ENCODE data around the gene C4orf51.

C4orf51 gene

GRCh38 chr4:145734576-145735346, 54.8 kb downstream of the C4orf51 start:
- ATAC-seq (ENCODE audit: insufficient read depth, low read depth) (no peak), DNase-seq (no peak)
- Histone ChIP-seq H3K4me1 (ENCODE audit: insufficient read depth, low read length) (peaks cover 14% of the 10 kb centered on the region), H3K79me2 (ENCODE audit: insufficient read depth, low read length) (no peaks in the 10 kb centered on the region), H4K20me1 (ENCODE audit: insufficient read depth, low read length) (no peaks in the 10 kb centered on the region), H3K27me3 (ENCODE audit: insufficient read depth, low read length, poor library complexity) (no peaks in the 10 kb centered on the region), H3K4me2 (ENCODE audit: insufficient read depth, low read length) (no peak overlapping the region), H3K4me3 (ENCODE audit: low read depth in 1 of 2, low read length in 2 of 2) (no peak overlapping the region), H3K9me3 (ENCODE audit: insufficient read depth, low read length, severe bottlenecking) (no peaks in the 10 kb centered on the region), H3K9ac (ENCODE audit: low read depth, low read length) (no peak overlapping the region), H3K27ac (ENCODE audit: low read length) (no peak overlapping the region), H3K36me3 (ENCODE audit: insufficient read depth, low read length) (no peaks in the 10 kb centered on the region), H2AFZ (ENCODE audit: low read depth, low read length) (peak overlapping the region; percentile 49; the same call in 1 of the 2 replicates)
- TF ChIP-seq EZH2 (IDR thresholded peaks at IDR 0.05; ENCODE audit: borderline replicate concordance, low read depth, low read length, severe bottlenecking) (no peak), CTCF (IDR thresholded peaks at IDR 0.05; ENCODE audit: borderline replicate concordance, extremely low read depth, low read length, poor library complexity, severe bottlenecking) (no peak)

GRCh38 chr4:145735347-145735675, 55.4 kb downstream of the C4orf51 start:
- Histone ChIP-seq H3K4me1 (ENCODE audit: insufficient read depth, low read length) (peaks cover 14% of the 10 kb centered on the region), H3K27ac (ENCODE audit: low read length) (no peak overlapping the region), H3K4me3 (ENCODE audit: low read depth in 1 of 2, low read length in 2 of 2) (no peak overlapping the region), H3K27me3 (ENCODE audit: insufficient read depth, low read length, poor library complexity) (peaks cover under 1% of the 10 kb centered on the region), H2AFZ (ENCODE audit: low read depth, low read length) (no peak overlapping the region), H3K4me2 (ENCODE audit: insufficient read depth, low read length) (no peak overlapping the region), H3K9ac (ENCODE audit: low read depth, low read length) (no peak overlapping the region), H3K9me3 (ENCODE audit: insufficient read depth, low read length, severe bottlenecking) (no peaks in the 10 kb centered on the region), H4K20me1 (ENCODE audit: insufficient read depth, low read length) (no peaks in the 10 kb centered on the region), H3K36me3 (ENCODE audit: insufficient read depth, low read length) (no peaks in the 10 kb centered on the region), H3K79me2 (ENCODE audit: insufficient read depth, low read length) (no peaks in the 10 kb centered on the region)
- no peak for TF ChIP-seq CTCF (IDR thresholded peaks at IDR 0.05; ENCODE audit: borderline replicate concordance, extremely low read depth, low read length, poor library complexity, severe bottlenecking)
- no peak for TF ChIP-seq EZH2 (IDR thresholded peaks at IDR 0.05; ENCODE audit: borderline replicate concordance, low read depth, low read length, severe bottlenecking)
- ATAC-seq (ENCODE audit: insufficient read depth, low read depth) (no peak), DNase-seq (no peak)

GRCh38 chr4:145735827-145736226, 55.9 kb downstream of the C4orf51 start:
- TF ChIP-seq CTCF (IDR thresholded peaks at IDR 0.05; ENCODE audit: borderline replicate concordance, extremely low read depth, low read length, poor library complexity, severe bottlenecking) (no peak), EZH2 (IDR thresholded peaks at IDR 0.05; ENCODE audit: borderline replicate concordance, low read depth, low read length, severe bottlenecking) (no peak)
- Histone ChIP-seq H3K27ac (ENCODE audit: low read length) (no peak overlapping the region), H3K9me3 (ENCODE audit: insufficient read depth, low read length, severe bottlenecking) (no peaks in the 10 kb centered on the region), H3K27me3 (ENCODE audit: insufficient read depth, low read length, poor library complexity) (peaks cover 5% of the 10 kb centered on the region), H3K4me1 (ENCODE audit: insufficient read depth, low read length) (peaks cover 14% of the 10 kb centered on the region), H3K79me2 (ENCODE audit: insufficient read depth, low read length) (no peaks in the 10 kb centered on the region), H3K9ac (ENCODE audit: low read depth, low read length) (no peak overlapping the region), H3K4me2 (ENCODE audit: insufficient read depth, low read length) (no peak overlapping the region), H3K4me3 (ENCODE audit: low read depth in 1 of 2, low read length in 2 of 2) (no peak overlapping the region), H2AFZ (ENCODE audit: low read depth, low read length) (no peak overlapping the region), H3K36me3 (ENCODE audit: insufficient read depth, low read length) (no peaks in the 10 kb centered on the region), H4K20me1 (ENCODE audit: insufficient read depth, low read length) (no peaks in the 10 kb centered on the region)
- ATAC-seq (ENCODE audit: insufficient read depth, low read depth) (no peak), DNase-seq (no peak)

Data from DND-41 (cell line).